Esophagus muscularis mucosa (tissue), 4 donors: ENCODE results near the gene THG1L. TPM values are rescaled to one million over a fixed set of nuclear protein-coding genes. Genes with fewer than 3 reads are reported as not detected.

ENCODE experiments used
- DNase-seq: peaks from one replicate; pipeline ENCODE4 v3.0.0-alpha.2; 2017; ENCODE audit errors: extremely low spot score
- H3K27ac ChIP-seq, 4 donors: fragments of 200-600 bp; sonication (generic); replicated peaks in 1 of 4; 1 replicate in 3 of 4; 2 replicates in 1 of 4; pipeline ENCODE4 v1.5.1; 2016 to 2019; ENCODE audit warnings: mild to moderate bottlenecking in 1 of 4
- H3K27me3 ChIP-seq, 4 donors: fragments of 200-600 bp; sonication (generic); one replicate each; pipeline versions ENCODE4 v1.5.1 to v1.6.0; 2016 to 2019
- H3K36me3 ChIP-seq, 4 donors: fragments of 200-600 bp; sonication (generic); one replicate each; pipeline ENCODE4 v1.5.1; 2016 to 2019
- H3K4me1 ChIP-seq, 4 donors: fragments of 200-600 bp; sonication (generic); one replicate each; pipeline ENCODE4 v1.5.1; 2016 to 2019
- H3K4me3 ChIP-seq, 4 donors: fragments of 200-600 bp; sonication (generic); 1 replicate in 2 of 4; 2 replicates in 2 of 4; pipeline ENCODE4 v1.5.1; 2016 to 2019; ENCODE audit warnings: mild to moderate bottlenecking in 4 of 4, moderate library complexity in 1 of 4
- H3K9me3 ChIP-seq, 4 donors: fragments of 200-600 bp; sonication (generic); 1 replicate in 3 of 4; 2 replicates in 1 of 4; pipeline ENCODE4 v1.5.1; 2016 to 2019
- CTCF ChIP-seq, 3 experiments: fragments of 200-600 bp in 2 of 3; fragments of 450-650 bp in 1 of 3; sonication (generic) in 2 of 3; IDR thresholded peaks; one replicate each; pipeline ENCODE4 v1.5.1; 2017 to 2019; ENCODE audit warnings: antibody characterized with exemption in 3 of 3, mild to moderate bottlenecking in 2 of 3, moderate library complexity in 1 of 3
- EP300 ChIP-seq: sonication (generic); formaldehyde crosslinking; IDR thresholded peaks from one replicate; pipeline ENCODE4 v1.6.1; 2017; ENCODE audit warnings: antibody characterized with exemption
- POLR2A ChIP-seq: fragments of 450-650 bp; IDR thresholded peaks from one replicate; pipeline ENCODE4 v1.6.1; 2017; ENCODE audit warnings: antibody characterized with exemption, moderate library complexity, mild to moderate bottlenecking, low read depth
- POLR2AphosphoS5 ChIP-seq, 2 donors: sonication (generic); formaldehyde crosslinking; IDR thresholded peaks; one replicate each; pipeline ENCODE4 v1.6.1; 2017; ENCODE audit warnings: antibody characterized with exemption in 2 of 2
- WGBS: methylation state at CpG from one replicate; pipeline ENCODE4 v1.1.5; 2018; 5-methylcytosine and 5-hydroxymethylcytosine counted together
- intact Hi-C: fragments of 100-400 bp; cut with DNase I; formaldehyde crosslinking; loops from one replicate; pipeline ENCODE4 v1.15.1; 2023
- total RNA-seq, 4 donors: library from RNA; depleted of rRNA; stranded (reverse); fragments of >200 nt; gene quantifications; one replicate each; pipeline versions ENCODE4 v1.1.0 to v1.2.1, GENCODE V29; 2016

The THG1L gene
- total RNA-seq, 4 donors from 2014 or later, result 14.1 to 22.7 (median 20.7) TPM

- Histone ChIP-seq H3K9me3 (no peaks in the 10 kb centered on the region), H3K36me3 (peaks cover 3 to 23% (median 14%) of the 10 kb centered on the region in 4 donors), H3K27ac (no peak overlapping the region), H3K4me1 (peaks cover 8 to 9% (median 9%) of the 10 kb centered on the region in 4 donors), H3K4me3 (no peak overlapping the region), H3K27me3 (no peaks in the 10 kb centered on the region)
- intact Hi-C loops, result no loop called here
- no peak for DNase-seq
- TF ChIP-seq EP300 (no peak), POLR2A (no peak), CTCF (IDR thresholded peaks at IDR 0.05) (no peak), POLR2AphosphoS5 (IDR thresholded peaks at IDR 0.05) (no peak)
Observed at GRCh38 chr5:157729858-157730257, 1.4 kb upstream of the THG1L start.

GRCh38 chr5:157730900-157731271 lies 334 bp upstream of the THG1L start:
- Histone ChIP-seq H3K27ac (peak overlapping the region; percentile 91 to 94 (median 93)), H3K4me1 (peaks cover 8 to 9% (median 9%) of the 10 kb centered on the region in 4 donors), H3K36me3 (peaks cover 11 to 33% (median 23%) of the 10 kb centered on the region in 4 donors), H3K27me3 (no peaks in the 10 kb centered on the region), H3K4me3 (peak overlapping the region; percentile 64 to 86 (median 74)), H3K9me3 (no peaks in the 10 kb centered on the region)
- TF ChIP-seq POLR2A (no peak), CTCF (IDR thresholded peaks at IDR 0.05) (no peak), EP300 (no peak), POLR2AphosphoS5 (IDR thresholded peaks at IDR 0.05) (no peak)
- no peak for DNase-seq
- intact Hi-C loops, result no loop called here
- WGBS, result 18% methylated on average over 5 of the region's 5 CpGs

GRCh38 chr5:157732130-157732514 lies 902 bp downstream of the THG1L start:
- Histone ChIP-seq H3K36me3 (peaks cover 18 to 45% (median 35%) of the 10 kb centered on the region in 4 donors), H3K4me3 (peak overlapping the region; percentile 64 to 86 (median 74)), H3K9me3 (no peaks in the 10 kb centered on the region), H3K27me3 (no peaks in the 10 kb centered on the region), H3K4me1 (peaks cover 8 to 9% (median 9%) of the 10 kb centered on the region in 4 donors), H3K27ac (peak overlapping the region; percentile 91 to 94 (median 93))
- 91% methylated on average over 5 of the region's 5 CpGs for WGBS
- intact Hi-C loops, result no loop called here
- TF ChIP-seq POLR2AphosphoS5 (IDR thresholded peaks at IDR 0.05), result no peak
- no peak for TF ChIP-seq POLR2A
- TF ChIP-seq CTCF (IDR thresholded peaks at IDR 0.05), result no peak
- TF ChIP-seq EP300, result no peak
- no peak for DNase-seq

GRCh38 chr5:157732596-157733262 lies 1.5 kb downstream of the THG1L start:
- Histone ChIP-seq H3K4me3 (no peak overlapping the region), H3K27me3 (no peaks in the 10 kb centered on the region), H3K4me1 (peaks cover 8 to 9% (median 9%) of the 10 kb centered on the region in 4 donors), H3K27ac (no peak overlapping the region), H3K36me3 (peaks cover 18 to 51% (median 39%) of the 10 kb centered on the region in 4 donors), H3K9me3 (no peaks in the 10 kb centered on the region)
- no peak for TF ChIP-seq CTCF (IDR thresholded peaks at IDR 0.05)
- TF ChIP-seq EP300, result no peak
- TF ChIP-seq POLR2AphosphoS5 (IDR thresholded peaks at IDR 0.05), result no peak
- no peak for TF ChIP-seq POLR2A
- intact Hi-C loops, result no loop called here
- WGBS, result 89% methylated on average over 8 of the region's 8 CpGs
- no peak for DNase-seq

- Histone ChIP-seq H3K27ac (no peak overlapping the region), H3K36me3 (peaks cover 25 to 68% (median 51%) of the 10 kb centered on the region in 4 donors), H3K27me3 (no peaks in the 10 kb centered on the region), H3K4me1 (peaks cover 8 to 9% (median 9%) of the 10 kb centered on the region in 4 donors), H3K4me3 (no peak overlapping the region), H3K9me3 (no peaks in the 10 kb centered on the region)
- TF ChIP-seq EP300 (no peak), POLR2AphosphoS5 (IDR thresholded peaks at IDR 0.05) (no peak), CTCF (IDR thresholded peaks at IDR 0.05) (no peak), POLR2A (no peak)
- intact Hi-C loops, result no loop called here
- DNase-seq, result no peak
- WGBS, result 84% methylated on average over 7 of the region's 7 CpGs
Observed at GRCh38 chr5:157734436-157734835, 3.2 kb downstream of the THG1L start.
